HG02798 (cell line): ENCODE results near the gene OLAH.

Experiments
- ATAC-seq: cut with Tn5 transposase; IDR thresholded peaks from one replicate; pipeline ENCODE4 v1.9.1; 2021; ENCODE audit warnings: mild to moderate bottlenecking; ENCODE audit not compliant: unreplicated experiment, poor library complexity

The OLAH gene

GRCh38 chr10:15122477-15123030, 78.8 kb downstream of the OLAH start:
- peak; percentile 94 for ATAC-seq
